Measurements from ENCODE around the gene TGFBR3.
A peak's percentile ranks its signal among the peaks of the same experiment; 100 is the strongest.

The TGFBR3 gene

GRCh38 chr1:91781371-91781825 lies 104.6 kb downstream of the TGFBR3 start:
- no peaks in the 10 kb centered on the region for H3K36me3 ChIP-seq (ENCODE audit: low read depth)
- ATAC-seq (ENCODE audit: low read depth) (peak; percentile 96), DNase-seq (ENCODE audit: low spot score) (no peak)
- no peaks in the 10 kb centered on the region for H3K27me3 ChIP-seq (ENCODE audit: insufficient read depth, poor library complexity, severe bottlenecking)
- H3K27ac ChIP-seq (ENCODE audit: poor library complexity, severe bottlenecking): no peak overlapping the region
- TF ChIP-seq CTCF (IDR thresholded peaks at IDR 0.05; ENCODE audit: poor library complexity, severe bottlenecking): no peak
- H3K9me3 ChIP-seq (ENCODE audit: severe bottlenecking): no peaks in the 10 kb centered on the region
- H3K4me1 ChIP-seq (ENCODE audit: insufficient read depth, poor library complexity, severe bottlenecking): peaks cover 7% of the 10 kb centered on the region
- no peak overlapping the region for H3K4me3 ChIP-seq (ENCODE audit: severe bottlenecking)

GRCh38 chr1:91779548-91780021 lies 106.4 kb downstream of the TGFBR3 start:
- ATAC-seq (ENCODE audit: low read depth): no peak
- no peak for TF ChIP-seq CTCF (IDR thresholded peaks at IDR 0.05; ENCODE audit: poor library complexity, severe bottlenecking)
- Histone ChIP-seq H3K36me3 (ENCODE audit: low read depth) (no peaks in the 10 kb centered on the region), H3K27ac (ENCODE audit: poor library complexity, severe bottlenecking) (no peak overlapping the region), H3K9me3 (ENCODE audit: severe bottlenecking) (no peaks in the 10 kb centered on the region), H3K4me1 (ENCODE audit: insufficient read depth, poor library complexity, severe bottlenecking) (peaks cover 7% of the 10 kb centered on the region), H3K27me3 (ENCODE audit: insufficient read depth, poor library complexity, severe bottlenecking) (no peaks in the 10 kb centered on the region), H3K4me3 (ENCODE audit: severe bottlenecking) (no peak overlapping the region)
- DNase-seq (ENCODE audit: low spot score): no peak

GRCh38 chr1:91778964-91779363 lies 107.0 kb downstream of the TGFBR3 start:
- ATAC-seq (ENCODE audit: low read depth) (no peak), DNase-seq (ENCODE audit: low spot score) (no peak)
- Histone ChIP-seq H3K4me1 (ENCODE audit: insufficient read depth, poor library complexity, severe bottlenecking) (peaks cover 7% of the 10 kb centered on the region), H3K36me3 (ENCODE audit: low read depth) (no peaks in the 10 kb centered on the region), H3K27ac (ENCODE audit: poor library complexity, severe bottlenecking) (no peak overlapping the region), H3K27me3 (ENCODE audit: insufficient read depth, poor library complexity, severe bottlenecking) (no peaks in the 10 kb centered on the region), H3K9me3 (ENCODE audit: severe bottlenecking) (no peaks in the 10 kb centered on the region), H3K4me3 (ENCODE audit: severe bottlenecking) (no peak overlapping the region)
- no peak for TF ChIP-seq CTCF (IDR thresholded peaks at IDR 0.05; ENCODE audit: poor library complexity, severe bottlenecking)

DNA sequence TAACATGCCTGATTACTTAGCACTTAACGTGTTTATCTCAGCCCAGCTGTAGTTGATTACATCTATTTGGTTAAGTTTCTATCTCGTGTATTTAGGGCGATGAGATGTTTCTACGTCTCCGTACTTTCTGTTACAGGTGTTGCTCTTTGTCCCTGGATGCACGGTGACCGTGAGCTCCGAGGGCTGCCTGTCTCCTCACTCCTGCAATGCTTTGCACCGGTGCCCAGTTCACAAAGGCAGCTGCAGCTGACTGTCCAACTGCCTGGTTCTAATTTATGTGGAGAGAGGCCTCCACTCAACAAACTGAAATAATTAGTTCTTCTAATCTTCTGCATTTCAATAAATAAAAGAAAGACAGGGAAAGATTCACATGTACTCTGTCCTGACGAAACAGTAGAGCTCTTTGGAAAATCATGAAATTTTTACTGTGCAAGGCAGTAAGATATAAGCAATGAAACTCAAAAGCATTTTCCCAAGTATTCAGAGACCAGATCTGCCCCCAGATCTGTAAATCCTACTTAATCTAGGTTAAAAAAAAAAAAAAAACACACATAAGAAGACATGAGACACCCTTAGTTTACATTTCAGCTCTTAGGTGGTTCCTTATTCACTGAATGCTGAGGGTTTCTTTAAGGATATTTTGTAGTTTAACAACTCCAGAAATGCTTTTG lies 108.2 kb downstream of the TGFBR3 start:
- Histone ChIP-seq H3K9me3 (ENCODE audit: severe bottlenecking) (no peaks in the 10 kb centered on the region), H3K27me3 (ENCODE audit: insufficient read depth, poor library complexity, severe bottlenecking) (no peaks in the 10 kb centered on the region), H3K4me3 (ENCODE audit: severe bottlenecking) (no peak overlapping the region), H3K36me3 (ENCODE audit: low read depth) (no peaks in the 10 kb centered on the region), H3K27ac (ENCODE audit: poor library complexity, severe bottlenecking) (no peak overlapping the region), H3K4me1 (ENCODE audit: insufficient read depth, poor library complexity, severe bottlenecking) (peaks cover 7% of the 10 kb centered on the region)
- ATAC-seq (ENCODE audit: low read depth): no peak
- TF ChIP-seq CTCF (IDR thresholded peaks at IDR 0.05; ENCODE audit: poor library complexity, severe bottlenecking): no peak
- DNase-seq (ENCODE audit: low spot score): no peak

DNA sequence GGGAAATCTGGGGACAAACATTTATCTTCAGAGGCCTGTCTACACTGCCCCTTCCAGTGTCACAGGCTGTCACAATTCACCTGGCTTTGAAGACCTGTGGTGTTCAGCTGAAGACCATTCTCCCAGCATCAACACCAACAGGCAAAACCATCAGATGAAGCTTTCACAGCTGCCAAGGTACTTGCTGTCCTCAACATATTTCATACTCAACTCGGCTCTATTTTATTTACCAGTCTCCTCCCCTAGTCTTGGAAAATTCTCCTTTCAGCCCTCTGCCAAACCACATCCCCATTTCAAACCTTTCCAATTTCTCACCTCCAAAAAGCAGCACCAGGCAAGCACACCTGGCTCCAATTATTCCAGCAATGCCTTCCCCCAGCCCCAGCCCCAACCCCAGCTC lies 108.8 kb downstream of the TGFBR3 start:
- no peak for TF ChIP-seq CTCF (IDR thresholded peaks at IDR 0.05; ENCODE audit: poor library complexity, severe bottlenecking)
- H3K4me1 ChIP-seq (ENCODE audit: insufficient read depth, poor library complexity, severe bottlenecking): peaks cover 7% of the 10 kb centered on the region
- H3K27me3 ChIP-seq (ENCODE audit: insufficient read depth, poor library complexity, severe bottlenecking): no peaks in the 10 kb centered on the region
- no peak overlapping the region for H3K4me3 ChIP-seq (ENCODE audit: severe bottlenecking)
- ATAC-seq (ENCODE audit: low read depth) (no peak), DNase-seq (ENCODE audit: low spot score) (no peak)
- no peak overlapping the region for H3K27ac ChIP-seq (ENCODE audit: poor library complexity, severe bottlenecking)
- no peaks in the 10 kb centered on the region for H3K9me3 ChIP-seq (ENCODE audit: severe bottlenecking)
- no peaks in the 10 kb centered on the region for H3K36me3 ChIP-seq (ENCODE audit: low read depth)
